Stimulated activated CD8-positive, alpha-beta memory T cell treated with anti-CD3 and anti-CD28 coated beads, Interleukin-12 subunit alpha, Interleukin-12 subunit beta, amount 100 ng/mL, for 1 hour (primary cell): ENCODE results near the gene CKAP2L.
"Not testable (repeated sequence)": the region's sequence is repeated elsewhere in the genome, so short reads cannot be mapped to it uniquely, and the experiment has no call there.

ENCODE experiments used
- DNase-seq: peaks from one replicate; pipeline ENCODE4 v3.0.0-alpha.2; 2020; ENCODE audit warnings: low read depth

The CKAP2L gene

DNA sequence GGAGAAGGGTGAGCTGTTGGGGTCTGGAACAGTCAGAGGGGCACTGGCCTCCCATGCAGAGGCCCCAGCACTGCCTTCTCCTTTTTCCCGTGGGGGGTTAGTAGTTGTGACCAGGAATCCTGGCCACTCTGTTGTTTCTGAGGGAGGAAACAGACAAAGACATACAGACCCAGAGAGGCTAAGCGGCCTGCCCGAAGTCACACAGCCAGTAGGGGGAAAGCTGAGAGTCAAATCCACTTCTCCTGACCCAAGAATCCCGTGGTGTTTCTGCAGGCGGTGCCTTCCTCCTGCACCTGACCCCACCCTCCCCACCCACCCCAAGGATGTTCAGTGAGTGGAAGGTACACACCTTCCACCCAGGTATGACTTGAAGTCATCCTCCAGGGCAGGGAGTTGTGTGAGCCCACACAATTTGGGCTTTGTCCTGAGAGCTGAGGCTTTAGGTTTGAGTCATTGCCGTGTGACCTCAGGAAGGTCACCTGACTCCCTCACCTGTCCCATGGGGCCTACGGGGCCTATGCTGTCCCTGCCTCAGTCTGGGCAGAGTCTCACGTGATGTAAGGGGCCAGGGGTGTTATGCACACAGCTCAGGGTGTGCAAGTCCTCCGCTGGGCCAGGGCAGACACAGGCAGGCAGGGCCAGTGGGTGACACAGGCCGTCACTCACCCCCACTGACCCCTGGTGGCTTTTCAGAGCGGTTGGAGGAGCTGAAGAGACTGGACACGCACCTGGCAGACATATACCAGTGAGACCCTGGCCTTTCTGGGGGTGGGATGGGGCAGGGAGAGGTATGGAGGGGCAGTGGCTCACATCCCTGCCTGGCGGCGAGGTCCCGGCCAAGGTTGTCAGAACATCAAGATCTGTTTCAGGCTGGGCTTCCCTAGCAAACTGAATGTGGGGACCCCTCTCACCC is 38.6 kb downstream of the CKAP2L start:
- DNase-seq = no peak

- no peak for DNase-seq
Measured at GRCh38 chr2:112724591-112725525, 39.6 kb downstream of the CKAP2L start.

GRCh38 chr2:112723995-112724394 is 40.4 kb downstream of the CKAP2L start:
- no peak for DNase-seq

- no peak for DNase-seq
Measured at GRCh38 chr2:112723547-112723940, 40.9 kb downstream of the CKAP2L start.

GRCh38 chr2:112722816-112723546 is 41.4 kb downstream of the CKAP2L start:
- no peak for DNase-seq

DNA sequence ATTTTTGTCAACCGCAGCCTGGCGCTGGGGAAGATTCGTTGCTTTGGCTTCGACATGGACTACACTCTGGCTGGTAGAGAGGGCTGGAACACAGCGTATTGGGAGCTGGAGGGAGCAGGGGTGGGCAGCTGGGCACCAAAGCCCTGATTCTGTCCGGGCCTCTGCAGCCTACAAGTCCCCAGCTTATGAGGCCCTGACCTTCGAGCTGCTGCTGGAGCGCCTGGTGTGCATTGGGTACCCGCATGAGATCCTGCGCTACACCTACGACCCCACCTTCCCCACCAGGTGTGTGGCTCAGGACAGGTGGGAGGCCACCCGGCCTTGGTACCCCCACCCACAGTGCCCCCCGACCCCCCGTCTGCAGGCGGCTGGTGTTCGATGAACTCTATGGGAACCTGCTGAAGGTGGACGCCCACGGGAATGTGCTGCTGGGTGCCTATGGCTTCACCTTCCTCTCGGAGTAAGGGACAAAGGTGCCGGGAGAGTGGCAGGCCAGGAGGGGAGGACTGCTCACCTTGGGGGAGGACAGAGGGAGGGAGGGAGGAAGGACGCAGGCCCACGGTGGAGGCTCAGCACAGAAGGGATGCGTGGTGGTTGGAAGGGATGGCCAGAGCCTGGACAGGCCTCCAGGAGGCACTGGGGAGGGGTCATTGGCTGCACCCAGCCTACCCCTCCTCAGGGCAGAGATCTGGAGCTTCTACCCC is 42.4 kb downstream of the CKAP2L start:
- no peak for DNase-seq

DNA sequence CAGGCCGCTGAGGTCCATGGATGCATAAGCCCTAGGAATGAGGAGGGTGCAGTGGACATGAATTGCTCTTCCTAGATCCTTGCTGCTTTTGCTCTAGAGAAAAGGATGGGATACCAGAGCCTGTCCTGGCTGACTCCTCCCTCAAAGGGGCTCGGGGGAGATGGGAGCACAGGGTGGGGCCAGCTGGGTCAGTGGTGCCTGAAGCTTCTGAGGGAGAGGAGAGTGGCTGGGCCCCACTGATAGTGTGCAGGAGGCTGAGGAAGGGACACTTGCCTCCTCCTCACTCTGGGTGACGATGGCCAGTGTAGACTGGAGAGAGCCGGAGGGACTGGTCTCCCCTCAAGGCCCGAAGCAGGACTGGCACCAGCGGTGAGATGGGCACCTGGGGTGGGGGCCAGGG is 43.6 kb downstream of the CKAP2L start, which contains the start of gene NT5DC4:
Gene NT5DC4, plus strand, starts transcription at position 236 of the 400 bp plus-strand sequence. Its CDS starts 60 bp downstream, at position 296.
- DNase-seq = no peak

DNA sequence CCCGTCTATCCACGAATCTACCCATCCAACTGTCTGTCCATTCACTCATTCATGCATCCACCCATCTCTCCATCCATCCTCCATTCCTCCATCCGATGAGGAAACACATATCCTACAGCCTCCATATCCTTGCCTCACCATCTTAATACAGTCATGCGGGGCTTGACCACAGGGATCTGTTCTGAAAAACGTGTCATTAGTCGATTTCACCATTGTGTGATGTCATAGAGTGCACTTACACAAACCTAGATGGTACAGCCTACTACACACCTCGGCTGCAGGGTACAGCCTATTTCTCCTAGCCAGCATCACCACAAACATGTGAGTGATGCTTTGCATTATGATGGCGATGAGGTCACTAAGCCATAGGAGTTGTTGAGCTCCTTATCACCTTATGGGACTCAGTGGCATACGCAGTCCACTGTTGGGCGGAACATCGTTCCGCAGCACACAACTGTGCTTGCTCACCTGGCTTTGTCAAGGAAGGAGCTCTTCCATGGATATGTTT is 45.5 kb downstream of the CKAP2L start:
- DNase-seq = no peak

DNA sequence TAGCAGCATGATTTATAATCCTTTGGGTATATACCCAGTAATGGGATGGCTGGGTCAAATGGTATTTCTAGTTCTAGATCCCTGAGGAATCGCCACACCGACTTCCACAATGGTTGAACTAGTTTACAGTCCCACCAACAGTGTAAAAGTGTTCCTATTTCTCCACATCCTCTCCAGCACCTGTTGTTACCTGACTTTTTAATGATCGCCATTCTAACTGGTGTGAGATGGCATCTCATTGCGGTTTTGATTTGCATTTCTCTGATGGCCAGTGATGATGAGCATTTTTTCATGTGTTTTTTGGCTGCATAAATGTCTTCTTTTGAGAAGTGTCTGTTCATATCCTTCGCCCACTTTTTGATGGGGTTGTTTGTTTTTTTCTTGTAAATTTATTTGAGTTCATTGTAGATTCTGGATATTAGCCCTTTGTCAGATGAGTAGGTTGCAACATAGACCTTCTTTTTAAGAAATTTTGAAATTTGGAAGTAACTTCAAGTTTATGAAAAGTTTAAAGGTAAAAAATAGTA is 47.5 kb downstream of the CKAP2L start:
- not testable (repeated sequence) for DNase-seq

DNA sequence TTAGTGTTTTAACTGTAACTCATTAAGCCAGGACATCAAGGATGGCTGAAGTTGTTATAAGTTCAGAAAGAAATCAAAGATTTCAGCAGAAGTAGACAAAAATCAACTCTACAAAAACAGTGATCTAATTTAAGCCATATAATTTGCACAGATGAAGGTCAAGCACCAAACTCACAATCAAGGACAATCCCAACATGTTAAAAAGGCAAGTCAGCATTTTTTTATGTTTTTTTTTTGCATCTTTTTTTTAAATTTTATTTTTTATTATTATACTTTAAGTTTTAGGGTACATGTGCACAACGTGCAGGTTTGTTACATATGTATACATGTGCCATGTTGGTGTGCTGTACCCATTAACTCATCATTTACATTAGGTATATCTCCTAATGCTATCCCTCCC is 48.3 kb downstream of the CKAP2L start:
- DNase-seq = not testable (repeated sequence)

- no peak for DNase-seq
Measured at GRCh38 chr2:112714836-112715631, 49.4 kb downstream of the CKAP2L start.

DNA sequence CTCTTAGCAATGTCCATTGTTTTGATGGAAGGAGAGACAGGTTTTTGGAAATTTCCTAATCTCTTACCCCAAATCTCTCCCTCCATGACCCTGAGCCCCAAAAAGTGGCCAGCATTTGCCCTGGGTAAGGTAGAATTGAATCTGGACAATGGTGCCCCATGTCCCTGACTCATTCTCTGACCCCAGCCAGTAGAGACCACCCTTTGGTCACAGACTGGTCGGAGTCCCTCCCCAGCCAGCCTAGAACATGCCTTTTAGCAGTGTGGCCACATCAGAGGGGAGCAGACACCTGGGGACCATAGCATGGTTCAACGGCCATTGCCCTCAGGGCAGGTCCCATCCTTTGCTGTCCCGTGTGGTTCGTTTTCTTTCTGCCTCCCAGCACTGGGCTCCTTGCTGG is 50.1 kb downstream of the CKAP2L start:
- no peak for DNase-seq

GRCh38 chr2:112713926-112714325 is 50.5 kb downstream of the CKAP2L start:
- DNase-seq = no peak

- DNase-seq = no peak
Measured at GRCh38 chr2:112713585-112713925, 50.9 kb downstream of the CKAP2L start.

DNA sequence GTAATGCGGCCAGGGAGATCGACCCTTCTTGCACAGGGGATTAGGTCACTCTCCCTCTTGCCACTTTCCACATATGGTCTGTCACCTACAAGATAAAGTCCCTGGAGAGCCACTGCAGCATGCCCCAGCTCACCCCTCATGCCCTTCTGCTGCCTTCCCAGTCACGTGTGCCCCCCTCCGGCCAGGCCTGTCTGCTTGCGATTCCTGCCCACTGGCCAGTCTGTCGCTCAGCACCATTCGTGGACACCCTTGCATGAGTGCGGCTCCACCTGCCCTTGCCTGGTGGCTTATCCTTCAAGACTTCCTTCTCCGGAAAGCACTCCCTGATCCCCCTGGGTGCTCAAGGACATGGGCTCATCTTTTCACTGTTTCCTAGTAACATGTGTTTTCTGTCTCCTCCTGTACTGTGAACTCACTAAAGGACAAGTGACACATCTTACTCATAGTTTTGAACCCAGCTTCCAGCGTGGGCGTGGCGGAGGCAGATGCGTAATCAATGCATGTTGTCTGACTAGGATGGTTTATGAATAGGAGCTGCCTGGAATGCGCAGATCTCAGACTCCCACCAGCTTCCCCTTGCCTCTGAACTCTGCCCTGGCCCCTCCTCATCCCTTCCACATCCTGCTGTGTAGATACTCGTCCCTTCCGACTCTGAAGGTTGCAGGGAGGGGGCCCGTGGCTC is 51.4 kb downstream of the CKAP2L start:
- DNase-seq = no peak

DNA sequence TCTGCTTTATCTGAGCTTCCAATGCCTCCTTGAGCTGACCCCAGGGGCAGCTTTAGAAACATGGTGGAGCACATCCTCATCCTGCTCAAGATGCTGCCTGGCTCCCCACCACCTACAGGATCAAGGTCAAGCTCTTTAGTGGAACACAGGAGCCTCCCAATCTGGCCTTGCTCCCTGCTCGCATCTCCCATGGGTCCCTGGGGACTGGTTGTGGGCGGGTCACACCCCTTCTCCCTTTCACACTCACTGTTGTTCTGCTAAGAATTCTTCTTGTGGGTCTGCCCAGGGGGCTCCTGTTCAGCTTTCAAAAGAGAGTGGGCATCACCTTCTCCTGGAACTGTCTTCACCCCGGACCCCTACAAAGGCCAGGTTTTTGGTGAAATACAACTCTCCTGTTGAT is 51.9 kb downstream of the CKAP2L start:
- no peak for DNase-seq

GRCh38 chr2:112710956-112711750 is 53.3 kb downstream of the CKAP2L start:
- no peak for DNase-seq

DNA sequence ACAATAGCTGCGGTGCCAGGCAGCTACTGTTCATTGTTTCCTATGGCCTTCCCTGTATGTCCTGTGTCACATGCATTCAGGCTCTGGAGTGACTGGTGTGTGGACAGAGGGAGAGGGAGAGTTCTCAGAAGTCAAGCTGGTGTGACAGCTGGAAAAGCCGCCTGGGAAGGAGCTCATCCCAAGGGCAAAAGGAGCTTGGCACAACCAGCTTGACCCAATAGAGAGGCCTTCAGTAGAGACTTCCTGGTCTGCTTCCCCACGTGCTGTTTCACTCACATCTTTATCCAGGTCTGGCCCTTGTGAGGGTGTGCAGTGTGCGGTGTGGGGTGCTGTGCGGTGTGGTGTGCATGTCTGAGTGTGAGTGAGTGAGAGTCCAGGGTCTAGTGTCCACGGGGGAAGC is 54.7 kb downstream of the CKAP2L start:
- no peak for DNase-seq

GRCh38 chr2:112708968-112709367 is 55.4 kb downstream of the CKAP2L start:
- no peak for DNase-seq
